HEK293 (cell line): Measurements from ENCODE around the gene FDXR.

Experiments
- CTCF ChIA-PET: fragments of 350-600 bp; formaldehyde crosslinking; extraction: SDS; loops from one replicate; lab custom pipeline; 2021; ENCODE audit warnings: antibody characterized with exemption; lab: Yijun Ruan, JAX
- POLR2A ChIA-PET: fragments of 300-600 bp; formaldehyde crosslinking; extraction: SDS; loops from one replicate; lab custom pipeline; 2020; ENCODE audit warnings: antibody characterized with exemption, inconsistent platforms; lab: Yijun Ruan, JAX
- H3K27ac ChIP-seq: fragments of 200-500 bp; sonication (Bioruptor generic); 2 replicates; pipeline ENCODE4 v1.5.1; 2014; ENCODE audit warnings: low read depth, low read length, control low read depth, inconsistent platforms; ENCODE audit errors: extremely low read depth
- H3K36me3 ChIP-seq, 2 experiments: fragments of 200-500 bp in 1 of 2; sonication (Bioruptor generic) in 1 of 2; 1 replicate in 1 of 2; 2 replicates in 1 of 2; pipeline ENCODE4 v1.5.1; 2014 to 2017; ENCODE audit warnings: inconsistent platforms in 2 of 2, low read length in 2 of 2; ENCODE audit not compliant: control insufficient read depth in 2 of 2, insufficient read depth in 1 of 2
- H3K4me1 ChIP-seq: fragments of 200-500 bp; sonication (Bioruptor generic); 2 replicates; pipeline ENCODE4 v1.5.1; 2014; ENCODE audit warnings: mild to moderate bottlenecking, low read length, inconsistent platforms; ENCODE audit not compliant: control insufficient read depth, insufficient read depth
- H3K4me3 ChIP-seq: 2 replicates; pipeline ENCODE4 v1.5.1; 2011; ENCODE audit warnings: low read depth, mild to moderate bottlenecking, control low read depth, low read length, moderate library complexity
- H3K9me3 ChIP-seq: fragments of 200-500 bp; sonication (Bioruptor generic); 2 replicates; pipeline ENCODE4 v1.5.1; 2014; ENCODE audit warnings: low read depth, low read length, inconsistent platforms; ENCODE audit not compliant: control insufficient read depth, insufficient read depth
- BCL11A ChIP-seq: fragments of 450-650 bp; formaldehyde crosslinking; IDR thresholded peaks from 2 replicates; pipeline ENCODE4 v1.5.1; 2016; ENCODE audit warnings: low read depth, missing biosample characterization, missing genetic modification characterization
- FEZF1 ChIP-seq: fragments of 450-650 bp; formaldehyde crosslinking; IDR thresholded peaks from 2 replicates; pipeline ENCODE4 v1.5.1; 2016; ENCODE audit warnings: missing biosample characterization, missing genetic modification characterization
- GLI4 ChIP-seq: fragments of 450-650 bp; formaldehyde crosslinking; IDR thresholded peaks from 2 replicates; pipeline ENCODE4 v1.5.1; 2016; ENCODE audit warnings: missing biosample characterization, missing genetic modification characterization
- HIC1 ChIP-seq: fragments of 450-650 bp; formaldehyde crosslinking; IDR thresholded peaks from 2 replicates; pipeline ENCODE4 v1.5.1; 2016; ENCODE audit warnings: missing biosample characterization, missing genetic modification characterization
- PRDM2 ChIP-seq: fragments of 450-650 bp; formaldehyde crosslinking; IDR thresholded peaks from 2 replicates; pipeline ENCODE4 v1.5.1; 2016; ENCODE audit warnings: missing biosample characterization, missing genetic modification characterization, borderline replicate concordance
- SCRT1 ChIP-seq: fragments of 450-650 bp; formaldehyde crosslinking; IDR thresholded peaks from 2 replicates; pipeline ENCODE4 v1.5.1; 2016; ENCODE audit warnings: missing biosample characterization, missing genetic modification characterization, borderline replicate concordance
- ZBTB10 ChIP-seq: fragments of 450-650 bp; formaldehyde crosslinking; IDR thresholded peaks from 2 replicates; pipeline ENCODE4 v1.5.1; 2016; ENCODE audit warnings: missing biosample characterization, missing genetic modification characterization
- ZBTB21 ChIP-seq: fragments of 450-650 bp; formaldehyde crosslinking; IDR thresholded peaks from 2 replicates; pipeline ENCODE4 v1.5.1; 2017; ENCODE audit warnings: missing biosample characterization, missing genetic modification characterization
- ZFP3 ChIP-seq: fragments of 450-650 bp; formaldehyde crosslinking; IDR thresholded peaks from 2 replicates; pipeline ENCODE4 v1.5.1; 2016; ENCODE audit warnings: low read depth, missing biosample characterization, missing genetic modification characterization
- ZIC2 ChIP-seq: fragments of 450-650 bp; formaldehyde crosslinking; IDR thresholded peaks from 2 replicates; pipeline ENCODE4 v1.5.1; 2016; ENCODE audit warnings: missing biosample characterization, missing genetic modification characterization
- ZNF112 ChIP-seq: fragments of 450-650 bp; formaldehyde crosslinking; IDR thresholded peaks from 2 replicates; pipeline ENCODE4 v1.5.0; 2017; ENCODE audit warnings: missing biosample characterization, missing genetic modification characterization
- ZNF16 ChIP-seq: fragments of 450-650 bp; formaldehyde crosslinking; IDR thresholded peaks from 2 replicates; pipeline ENCODE4 v1.5.1; 2016; ENCODE audit warnings: low read depth, missing biosample characterization, missing genetic modification characterization
- ZNF184 ChIP-seq: fragments of 450-650 bp; IDR thresholded peaks from 2 replicates; pipeline ENCODE4 v1.5.1; 2018; ENCODE audit warnings: missing biosample characterization, mild to moderate bottlenecking, missing genetic modification characterization
- ZNF302 ChIP-seq: fragments of 450-650 bp; formaldehyde crosslinking; IDR thresholded peaks from 2 replicates; pipeline ENCODE4 v1.5.1; 2016; ENCODE audit warnings: missing biosample characterization, missing genetic modification characterization, low read depth
- ZNF473 ChIP-seq: fragments of 450-650 bp; formaldehyde crosslinking; IDR thresholded peaks from 2 replicates; pipeline ENCODE4 v1.5.1; 2017; ENCODE audit warnings: missing biosample characterization, missing genetic modification characterization
- ZNF600 ChIP-seq: fragments of 450-650 bp; formaldehyde crosslinking; IDR thresholded peaks from 2 replicates; pipeline ENCODE4 v1.5.1; 2016; ENCODE audit warnings: missing biosample characterization, missing genetic modification characterization
- ZNF777 ChIP-seq: fragments of 450-650 bp; formaldehyde crosslinking; IDR thresholded peaks from 2 replicates; pipeline ENCODE4 v1.5.1; 2017; ENCODE audit warnings: missing biosample characterization, missing genetic modification characterization, borderline replicate concordance
- ZNF792 ChIP-seq: fragments of 450-650 bp; formaldehyde crosslinking; IDR thresholded peaks from 2 replicates; pipeline ENCODE4 v1.5.1; 2016; ENCODE audit warnings: missing biosample characterization, missing genetic modification characterization

FDXR gene

GRCh38 chr17:74851612-74852236 is 21.1 kb downstream of the FDXR start:
- Histone ChIP-seq H3K4me3 (no peak overlapping the region), H3K9me3 (no peaks in the 10 kb centered on the region), H3K4me1 (peaks cover 5% of the 10 kb centered on the region; the same call in 1 of the 2 replicates), H3K36me3 (no peaks in the 10 kb centered on the region), H3K27ac (no peak overlapping the region)
- CTCF ChIA-PET, result interaction anchor here (0.5 to 19.0 kb wide), 7 partner anchors 9 to 107 kb away, joined by 4 to 239 read pairs (median 7); partner anchors contain the start of genes GRIN2C and NAT9
- TF ChIP-seq ZNF600 (tag by site-specific recombination), result no peak
- TF ChIP-seq ZIC2 (tag by site-specific recombination), result peak; percentile 62
- POLR2A ChIA-PET, result interaction anchor here (0.9 to 3.6 kb wide), 9 partner anchors 9 to 75 kb away, joined by 3 to 47 read pairs (median 8); partner anchors contain the start of genes FDXR and NAT9

GRCh38 chr17:74850914-74851313 is 21.9 kb downstream of the FDXR start:
- CTCF ChIA-PET, result interaction anchor here (0.7 to 19.0 kb wide), 4 partner anchors 8 to 75 kb away, joined by 3 to 239 read pairs (median 6); partner anchors contain the start of genes GRIN2C and NAT9
- peaks cover 5% of the 10 kb centered on the region; the same call in 1 of the 2 replicates for H3K4me1 ChIP-seq
- no peak overlapping the region for H3K4me3 ChIP-seq
- peaks cover 0 to 2% of the 10 kb centered on the region in 2 experiments; a peak in 1 of 3 replicates for H3K36me3 ChIP-seq
- no peaks in the 10 kb centered on the region for H3K9me3 ChIP-seq
- POLR2A ChIA-PET, result interaction anchor here (1.5 to 1.6 kb wide), 2 partner anchors 22 to 75 kb away, joined by 4 to 6 read pairs; partner anchors contain the start of genes FDXR and NAT9
- TF ChIP-seq ZNF777 (tag by site-specific recombination) (no peak), ZFP3 (tag by site-specific recombination) (peak; percentile 92), ZNF184 (tag by site-specific recombination) (no peak), ZBTB21 (tag by site-specific recombination) (no peak)
- H3K27ac ChIP-seq, result no peak overlapping the region

- ChIA-PET POLR2A (interaction anchor here (1.5 to 1.6 kb wide), 2 partner anchors 23 to 74 kb away, joined by 4 to 6 read pairs; partner anchors contain the start of genes FDXR and NAT9), CTCF (interaction anchor here (0.6 to 19.0 kb wide), 4 partner anchors 7 to 60 kb away, joined by 3 to 239 read pairs (median 5); partner anchors contain the start of gene GRIN2C)
- H3K27ac ChIP-seq, result no peak overlapping the region
- no peaks in the 10 kb centered on the region for H3K9me3 ChIP-seq
- H3K36me3 ChIP-seq, result peaks cover 0 to 2% of the 10 kb centered on the region in 2 experiments; a peak in 1 of 3 replicates
- no peak overlapping the region for H3K4me3 ChIP-seq
- peaks cover 5% of the 10 kb centered on the region; the same call in 1 of the 2 replicates for H3K4me1 ChIP-seq
- TF ChIP-seq HIC1 (tag by site-specific recombination) (no peak), FEZF1 (tag by site-specific recombination) (no peak), ZNF112 (tag by site-specific recombination) (no peak), ZNF16 (tag by site-specific recombination) (no peak), ZBTB10 (tag by site-specific recombination) (no peak), ZNF302 (tag by site-specific recombination) (no peak), PRDM2 (no peak), ZNF473 (no peak), GLI4 (no peak), SCRT1 (tag by site-specific recombination) (no peak), BCL11A (tag by site-specific recombination) (no peak), ZNF792 (tag by site-specific recombination) (no peak)
Observed at GRCh38 chr17:74850310-74850709, 22.5 kb downstream of the FDXR start.
